Activated CD4-positive, alpha-beta T cell treated with anti-CD3 and anti-CD28 coated beads for 1 hour (primary cell): Measurements from ENCODE around the gene RPL15.
"Not testable (repeated sequence)": the region's sequence is repeated elsewhere in the genome, so short reads cannot be mapped to it uniquely, and the experiment has no call there.

Source experiments
- DNase-seq: peaks from one replicate; pipeline ENCODE4 v3.0.0-alpha.2; 2020

RPL15 gene

DNA sequence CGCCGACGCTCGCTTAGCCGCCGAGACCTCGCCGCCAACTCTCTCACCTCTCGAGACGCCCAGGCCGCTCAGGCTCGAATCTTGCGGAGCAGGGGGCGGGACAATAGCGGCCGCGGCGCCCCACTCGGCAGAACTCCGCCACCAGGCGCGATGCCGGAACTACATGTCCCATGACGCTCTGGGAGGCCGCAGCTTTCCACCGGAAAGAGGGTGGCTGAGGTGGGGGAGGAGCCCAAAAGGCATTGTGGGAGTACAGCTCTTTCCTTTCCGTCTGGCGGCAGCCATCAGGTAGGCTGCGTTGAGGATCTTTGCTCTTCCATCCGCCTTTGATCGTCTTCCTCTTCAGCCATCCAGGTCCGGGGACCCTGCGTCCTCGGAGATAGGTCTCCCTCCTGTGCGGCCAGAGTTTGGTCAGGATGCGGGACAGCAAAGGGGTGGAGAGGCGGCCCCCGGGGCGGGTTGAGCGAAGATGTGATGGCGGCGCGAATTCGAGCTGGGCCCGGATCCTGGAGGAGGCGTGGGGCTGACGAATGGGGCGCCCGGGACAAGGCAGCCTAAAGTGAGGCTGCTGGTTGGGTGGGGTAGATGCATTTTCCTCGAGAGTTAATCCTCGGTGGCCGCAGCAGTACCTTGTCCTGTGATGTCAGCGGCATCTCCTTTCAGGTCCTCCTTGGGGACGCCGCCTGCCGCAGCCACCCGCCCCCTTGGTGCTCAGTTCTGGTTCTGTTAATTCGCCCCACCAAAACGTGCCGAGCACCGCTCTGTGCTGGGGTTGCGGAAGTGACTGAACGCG is at the start of gene RPL15, which contains the start of gene NKIRAS1:
RPL15 (plus strand) TSS at position 247 of the 793 bp plus-strand sequence. CDS start 728 bp downstream, outside the sequence.
NKIRAS1 (minus strand) TSS at position 105 of the 793 bp plus-strand sequence. CDS start 6,086 bp downstream, outside the sequence.
- peak; percentile 96 for DNase-seq

DNA sequence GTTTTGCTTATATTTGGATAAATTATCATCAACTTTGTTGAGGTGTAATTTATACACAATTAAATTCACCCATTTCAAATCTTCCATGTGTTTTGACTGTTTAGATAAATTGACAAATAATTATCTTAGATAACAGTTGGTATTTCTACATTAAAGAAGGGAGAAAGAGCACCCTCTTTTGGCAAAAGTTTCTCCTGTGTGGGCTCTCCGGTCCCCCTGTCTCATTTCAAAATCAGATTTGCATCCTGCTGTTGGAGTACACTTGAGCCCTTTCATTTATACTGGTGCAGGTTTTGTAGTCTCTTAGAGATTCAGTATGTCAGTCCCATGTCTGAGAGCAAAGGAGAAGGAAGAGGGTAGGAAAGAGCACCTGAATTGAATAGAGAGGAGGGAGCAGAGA is 49.5 kb upstream of the RPL15 start:
- DNase-seq = no peak

DNA sequence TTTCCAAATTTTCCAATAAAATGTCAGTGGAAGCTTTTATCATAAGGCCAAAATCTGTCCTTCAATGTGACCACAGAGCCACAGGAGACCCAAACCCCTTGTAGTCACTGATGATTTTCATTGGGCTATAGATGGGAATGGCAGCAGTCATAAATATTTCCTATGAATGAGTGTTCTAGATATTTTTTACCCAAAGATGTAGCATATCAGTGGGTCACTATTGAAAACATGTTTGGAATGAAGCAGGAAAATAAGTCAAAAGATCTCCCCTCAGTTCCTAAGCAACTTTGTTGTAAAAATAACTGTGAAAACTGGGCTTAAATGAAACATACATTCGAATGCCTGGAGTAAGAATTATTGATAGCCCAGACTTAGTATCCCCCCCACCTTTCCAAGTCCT is 49.1 kb upstream of the RPL15 start:
- DNase-seq = no peak

DNA sequence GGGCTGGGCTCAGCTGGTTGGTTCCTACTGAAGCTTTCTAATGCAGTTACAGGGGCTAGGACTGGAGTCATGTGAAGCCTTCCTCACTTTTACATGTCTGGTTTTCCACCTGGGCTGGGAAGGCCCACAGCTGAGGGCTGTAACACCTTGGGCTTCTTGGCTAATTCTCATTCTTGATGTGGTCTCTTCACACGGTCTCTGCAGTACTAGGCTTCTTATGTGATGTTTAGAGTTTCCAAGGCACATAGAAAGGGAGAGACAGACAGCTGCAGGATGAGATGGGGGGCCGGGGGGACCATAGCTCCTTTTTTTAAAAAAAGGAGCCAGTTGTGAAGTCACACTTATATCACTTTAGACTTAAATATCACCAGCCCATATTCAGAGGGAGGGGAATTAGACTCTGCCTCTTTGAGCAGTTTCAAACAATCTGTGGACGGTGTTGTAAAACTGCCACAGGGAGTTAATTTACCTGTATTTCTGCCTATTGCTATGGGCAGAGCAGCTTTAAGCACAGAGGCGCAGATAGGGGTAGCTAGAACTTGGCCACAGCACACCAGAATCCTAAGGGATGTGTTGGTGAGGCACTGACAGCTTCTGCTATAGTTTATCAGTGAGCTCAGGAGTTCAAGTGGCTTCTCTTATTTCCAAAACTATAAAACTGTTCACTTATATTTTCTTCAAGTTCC is 46.8 kb upstream of the RPL15 start:
- no peak for DNase-seq

DNA sequence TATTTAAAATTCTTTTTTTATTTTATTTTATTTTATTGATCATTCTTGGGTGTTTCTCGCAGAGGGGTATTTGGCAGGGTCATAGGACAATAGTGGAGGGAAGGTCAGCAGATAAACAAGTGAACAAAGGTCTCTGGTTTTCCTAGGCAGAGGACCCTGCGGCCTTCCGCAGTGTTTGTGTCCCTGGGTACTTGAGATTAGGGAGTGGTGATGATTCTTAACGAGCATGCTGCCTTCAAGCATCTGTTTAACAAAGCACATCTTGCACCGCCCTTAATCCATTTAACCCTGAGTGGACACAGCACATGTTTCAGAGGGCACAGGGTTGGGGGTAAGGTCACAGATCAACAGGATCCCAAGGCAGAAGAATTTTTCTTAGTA is 46.3 kb upstream of the RPL15 start:
- not testable (repeated sequence) for DNase-seq

DNA sequence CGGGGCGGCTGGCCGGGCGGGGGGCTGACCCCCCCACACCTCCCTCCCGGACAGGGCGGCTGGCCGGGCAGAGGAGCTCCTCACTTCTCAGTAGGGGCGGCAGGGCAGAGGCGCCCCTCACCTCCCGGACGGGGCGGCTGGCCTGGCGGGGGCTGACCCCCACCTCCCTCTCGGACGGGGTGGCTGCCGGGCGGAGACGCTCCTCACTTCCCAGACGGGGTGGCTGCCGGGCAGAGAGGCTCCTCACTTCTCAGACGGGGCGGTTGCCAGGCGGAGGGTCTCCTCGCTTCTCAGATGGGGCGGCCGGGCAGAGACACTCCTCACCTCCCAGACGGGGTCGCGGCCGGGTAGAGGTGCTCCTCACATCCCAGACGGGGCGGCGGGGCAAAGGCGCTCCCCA is 45.6 kb upstream of the RPL15 start:
- DNase-seq = not testable (repeated sequence)

DNA sequence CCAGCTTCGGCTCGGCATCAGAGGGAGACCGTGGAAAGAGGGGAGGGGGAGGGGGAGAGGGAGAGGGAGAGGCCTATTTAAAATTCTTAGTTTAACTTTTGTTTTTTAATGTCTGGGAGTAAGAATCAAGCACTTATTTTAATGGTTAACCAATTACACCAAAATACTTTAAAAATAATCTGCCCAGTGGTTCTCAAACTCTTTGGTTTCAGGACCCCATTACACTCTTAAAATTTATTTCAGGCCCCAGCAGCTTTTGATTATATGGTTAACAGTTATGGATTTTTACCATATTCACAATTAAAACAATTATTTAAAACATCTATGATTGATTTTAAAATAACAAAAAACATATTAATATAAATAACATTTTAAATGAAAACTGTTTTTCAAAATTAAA is 44.6 kb upstream of the RPL15 start:
- DNase-seq = no peak

DNA sequence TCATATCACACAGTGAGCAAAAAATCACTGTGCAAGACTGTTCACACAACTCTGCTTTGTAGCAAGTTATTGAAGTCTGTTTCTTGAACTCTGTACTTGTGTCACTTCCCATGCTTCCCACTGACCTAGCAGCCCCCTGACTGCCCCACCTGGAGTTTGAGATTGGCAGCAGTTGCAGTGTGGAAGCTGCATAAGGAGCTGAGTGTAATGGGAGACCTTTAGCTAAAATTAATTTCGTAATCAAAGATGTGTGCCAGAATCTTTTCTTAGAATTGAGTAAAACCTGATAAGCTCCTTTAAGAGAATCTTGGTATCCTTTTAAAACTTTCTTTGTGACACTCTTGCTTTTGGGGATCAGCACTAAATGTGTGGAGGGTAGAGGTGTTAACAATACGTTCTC is 43.0 kb upstream of the RPL15 start:
- no peak for DNase-seq

DNA sequence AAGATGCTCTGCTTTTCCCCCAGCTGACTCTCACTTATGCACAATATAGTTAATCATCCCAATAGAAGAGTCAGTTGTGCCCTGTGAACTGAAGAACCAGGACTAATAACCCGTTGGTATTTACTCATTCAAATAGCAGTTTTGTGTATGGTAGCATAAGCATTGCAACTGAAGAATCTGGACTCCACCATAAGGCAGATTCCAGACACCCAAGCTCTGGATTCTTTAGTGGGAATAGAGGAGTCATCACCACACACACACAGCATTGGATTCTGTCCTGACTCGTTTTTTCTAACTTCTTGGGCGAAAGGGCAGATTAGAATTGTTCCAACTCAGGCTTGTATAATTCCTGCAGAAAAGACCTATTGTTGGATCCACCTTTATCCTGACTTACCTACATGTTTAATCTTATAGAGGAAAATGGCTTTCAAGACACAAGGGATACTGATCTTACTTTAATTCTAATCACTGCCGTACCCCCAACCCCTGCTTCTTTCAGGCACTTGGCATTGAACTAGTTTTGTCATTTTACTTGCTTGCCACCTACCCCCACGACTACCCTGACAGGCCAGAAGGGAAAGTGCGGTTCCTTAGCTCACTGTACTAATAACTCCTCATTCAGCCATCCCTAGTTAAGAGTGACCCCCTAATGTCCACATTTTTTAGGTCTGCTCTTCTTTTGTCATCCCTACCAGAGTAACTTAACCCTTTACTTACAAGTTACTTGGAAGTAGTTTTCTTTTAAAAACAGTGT is 42.4 kb upstream of the RPL15 start:
- DNase-seq = no peak

DNA sequence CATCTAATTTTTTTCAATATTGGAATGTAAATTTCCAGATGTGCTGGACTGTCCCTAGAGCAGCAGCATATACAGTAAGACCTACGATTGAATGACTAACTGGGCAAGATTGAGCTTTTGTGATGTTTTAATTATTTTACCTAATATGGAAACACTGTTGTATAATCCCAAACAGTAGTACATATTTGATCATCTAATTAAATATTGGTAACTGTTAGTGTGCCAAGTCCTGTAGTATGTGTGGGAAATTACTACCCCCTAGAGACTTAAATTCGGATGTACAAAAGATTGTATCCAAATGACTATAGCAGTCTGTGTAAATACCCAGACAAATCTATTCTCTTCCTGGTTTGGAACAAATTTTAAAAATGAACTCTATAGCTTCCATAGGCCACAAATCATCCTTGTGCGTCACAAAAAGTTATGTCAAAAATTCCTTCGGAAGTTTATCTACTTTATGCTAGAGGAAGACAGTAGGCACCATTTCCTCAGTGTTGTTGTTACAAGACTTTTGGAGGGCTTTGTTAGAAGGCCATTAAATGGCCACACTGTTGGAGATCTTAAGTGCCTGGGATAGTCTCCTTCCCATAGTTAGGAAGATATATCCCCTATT is 41.7 kb upstream of the RPL15 start:
- no peak for DNase-seq

DNA sequence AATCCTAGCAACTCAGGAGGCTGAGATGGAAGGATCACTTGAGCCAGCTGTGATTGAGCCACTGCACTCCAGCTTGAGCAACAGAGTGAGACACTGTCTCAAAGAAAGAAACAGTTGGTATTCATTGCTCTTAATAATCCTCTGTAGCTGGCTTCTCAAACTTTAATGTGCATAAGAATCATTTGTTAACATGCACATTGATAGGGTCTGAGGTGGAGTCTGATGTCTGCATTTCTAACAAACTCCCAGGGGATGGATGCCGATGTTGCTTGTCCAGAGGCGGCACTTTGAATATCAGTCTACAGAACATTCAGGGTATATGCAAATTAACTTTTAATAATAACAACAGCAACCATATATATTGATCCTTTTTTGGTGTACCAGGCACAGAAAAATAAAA is 40.0 kb upstream of the RPL15 start:
- DNase-seq = no peak

DNA sequence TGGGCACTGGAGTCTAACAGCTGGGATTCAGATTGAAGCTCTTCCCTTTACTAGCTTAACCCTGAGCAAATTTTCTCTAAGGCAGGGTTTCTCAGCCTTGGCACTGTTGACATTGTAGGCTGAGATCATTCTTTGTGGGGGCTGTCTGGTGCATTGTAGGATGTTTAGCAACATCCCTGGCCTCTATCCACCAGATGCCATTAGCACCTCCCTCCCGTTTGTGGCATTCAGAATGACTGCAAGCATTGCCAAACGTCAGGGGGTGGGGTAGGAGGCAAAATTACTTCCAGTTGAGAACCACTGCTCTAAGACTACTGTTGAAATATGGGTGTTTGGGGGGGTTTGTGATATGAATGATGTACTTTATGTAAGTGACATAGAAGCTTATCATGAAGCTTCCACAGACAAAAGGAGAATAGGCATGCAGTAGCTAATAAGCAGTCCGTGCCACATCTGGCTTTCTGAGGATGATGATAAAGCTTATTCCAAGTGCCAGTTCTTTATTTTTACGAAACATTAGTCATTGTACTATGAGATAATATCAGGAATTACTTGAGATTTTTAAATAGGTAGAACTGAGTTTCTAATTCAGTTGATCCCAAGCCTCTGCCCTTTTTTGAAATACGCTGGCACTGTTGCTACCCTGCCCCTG is 39.5 kb upstream of the RPL15 start:
- no peak for DNase-seq

DNA sequence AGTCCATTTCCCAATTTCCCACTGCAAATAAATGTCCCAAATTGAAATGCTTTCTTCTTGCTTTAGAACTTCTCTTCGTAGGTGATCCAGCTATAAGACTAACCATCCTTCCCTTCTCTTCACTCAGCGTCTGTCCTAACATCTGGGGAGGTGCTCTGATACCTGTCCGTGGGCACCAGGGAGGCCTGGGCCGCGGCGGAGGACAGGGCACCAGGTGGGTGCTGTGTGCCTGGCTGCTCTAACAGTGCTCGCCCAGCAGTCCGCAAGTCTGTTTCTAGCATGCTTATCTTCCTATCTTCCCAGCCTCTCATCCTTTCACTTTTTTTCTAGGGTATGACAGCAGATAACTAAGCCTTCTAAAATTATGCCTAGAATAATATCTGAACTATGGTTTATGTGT is 37.4 kb upstream of the RPL15 start:
- DNase-seq = no peak

DNA sequence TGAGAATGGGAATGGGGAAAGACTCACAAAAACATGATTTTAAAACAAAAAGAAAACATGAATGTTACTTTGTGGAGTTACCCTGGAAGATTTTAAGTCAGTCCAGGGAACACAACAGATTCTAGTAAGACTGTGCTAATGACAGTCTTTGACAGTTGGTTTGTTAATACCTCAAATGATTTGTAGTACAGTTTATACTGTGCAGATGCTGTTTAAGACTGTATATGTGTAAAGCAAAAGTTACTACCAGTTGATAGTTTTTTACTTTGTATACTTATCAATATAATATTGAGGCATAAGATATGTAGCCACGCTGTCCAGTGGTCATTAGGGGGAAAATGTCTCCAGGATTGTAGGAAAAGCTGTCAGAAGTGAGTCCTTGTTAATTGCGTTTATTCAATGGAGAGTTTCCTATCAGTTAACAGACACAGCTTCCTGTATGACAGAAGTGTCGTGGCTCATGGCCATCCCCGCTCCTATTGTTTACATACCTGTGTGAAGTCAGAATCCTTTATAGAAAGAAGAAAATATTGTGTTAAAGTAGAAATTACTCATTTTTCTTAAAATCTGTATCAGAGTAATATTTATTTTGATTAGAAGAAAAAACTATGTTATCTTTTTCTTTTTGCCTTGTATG is 36.1 kb upstream of the RPL15 start:
- no peak for DNase-seq

DNA sequence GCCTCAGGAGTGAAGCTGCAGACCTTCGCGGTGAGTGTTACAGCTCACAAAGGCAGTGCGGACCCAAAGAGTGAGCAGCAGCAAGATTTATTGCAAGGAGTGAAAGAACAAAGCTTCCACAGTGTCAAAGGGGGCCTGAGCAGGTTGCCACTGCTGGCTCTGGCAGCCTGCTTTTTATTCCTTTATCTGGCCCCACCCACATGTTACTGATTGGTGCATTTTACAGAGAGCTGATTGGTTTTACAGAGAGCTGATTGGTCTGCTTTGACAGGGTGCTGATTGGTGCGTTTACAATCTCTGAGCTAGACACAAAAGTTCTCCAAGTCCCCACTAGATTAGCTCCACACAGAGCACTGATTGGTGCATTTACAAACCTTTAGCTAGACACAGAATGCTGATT is 34.9 kb upstream of the RPL15 start:
- not testable (repeated sequence) for DNase-seq

DNA sequence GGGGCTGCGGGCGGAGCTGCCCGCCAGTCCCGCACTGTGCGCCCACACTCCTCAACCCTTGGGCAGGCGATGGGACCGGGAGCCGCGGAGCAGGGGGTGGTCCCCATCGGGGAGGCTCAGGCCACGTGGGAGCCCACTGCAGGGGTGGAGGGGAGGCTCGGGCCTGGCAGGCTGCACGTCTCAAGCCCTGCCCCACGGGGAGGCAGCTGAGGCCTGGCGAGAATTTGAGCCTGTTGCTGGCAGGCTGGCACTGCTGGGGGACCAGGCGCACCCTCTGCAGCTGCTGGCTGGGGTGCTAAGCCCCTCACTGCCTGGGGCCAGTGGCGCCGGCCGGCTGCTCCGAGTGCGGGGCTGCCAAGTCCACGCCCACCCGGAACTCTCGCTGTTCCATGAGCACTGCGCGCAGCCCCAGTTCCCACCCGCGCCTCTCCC is 34.4 kb upstream of the RPL15 start:
- no peak for DNase-seq

DNA sequence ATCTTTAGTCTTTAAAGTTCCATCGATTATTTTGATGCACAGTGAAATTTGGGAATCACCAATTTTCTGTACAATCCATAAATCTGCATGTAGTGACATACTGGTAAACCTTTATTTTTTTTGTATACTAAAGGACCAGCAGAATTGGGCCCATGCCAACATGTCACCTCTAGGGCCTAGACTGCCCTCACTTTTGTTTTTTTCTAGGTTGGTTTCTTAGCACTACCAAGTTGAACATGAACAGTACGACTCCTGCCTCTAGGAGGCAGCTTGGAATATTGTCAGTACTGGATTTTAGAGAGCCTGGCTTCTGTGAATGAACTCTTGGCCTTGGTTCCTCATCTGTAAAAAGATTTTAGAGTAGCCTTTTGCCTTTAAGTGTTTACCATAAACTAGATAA is 32.5 kb upstream of the RPL15 start:
- no peak for DNase-seq

DNA sequence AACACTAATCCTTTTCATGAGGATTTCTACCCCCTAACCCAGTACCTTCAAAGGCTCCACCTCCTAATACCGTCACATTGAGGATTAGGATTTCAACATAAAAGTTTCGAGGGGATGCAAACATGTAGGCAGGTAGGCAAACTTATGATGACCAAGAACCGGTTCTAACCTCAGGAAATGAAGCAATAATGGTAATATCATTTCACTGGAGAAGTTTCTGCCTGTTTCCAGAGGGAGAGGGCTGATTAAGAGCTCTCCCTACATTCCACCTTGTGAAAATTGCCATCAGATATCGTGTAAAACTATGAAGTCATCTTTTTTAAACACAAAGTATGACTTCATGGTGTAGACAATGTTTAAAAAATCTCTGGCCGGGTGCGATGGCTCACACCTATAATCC is 31.7 kb upstream of the RPL15 start:
- DNase-seq = no peak

DNA sequence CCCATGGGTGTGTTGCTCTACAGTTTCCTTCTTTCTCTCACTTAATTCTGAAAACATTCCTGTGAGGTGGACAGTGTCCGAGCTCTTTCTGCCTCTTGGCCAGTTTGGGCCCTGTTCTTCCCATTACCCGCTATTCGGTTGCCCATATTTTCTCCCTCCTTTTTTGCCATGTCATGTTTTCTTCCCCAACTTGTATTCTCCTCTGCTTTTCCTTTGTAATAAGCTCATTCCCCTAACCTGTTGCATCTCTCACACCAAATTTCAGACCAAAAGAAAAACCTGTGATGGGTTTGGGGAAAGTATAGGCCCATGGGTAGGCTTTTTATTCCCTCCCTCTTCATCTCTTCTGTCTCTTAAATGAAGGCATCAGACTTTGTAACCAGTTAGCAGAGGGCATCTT is 30.6 kb upstream of the RPL15 start:
- no peak for DNase-seq

DNA sequence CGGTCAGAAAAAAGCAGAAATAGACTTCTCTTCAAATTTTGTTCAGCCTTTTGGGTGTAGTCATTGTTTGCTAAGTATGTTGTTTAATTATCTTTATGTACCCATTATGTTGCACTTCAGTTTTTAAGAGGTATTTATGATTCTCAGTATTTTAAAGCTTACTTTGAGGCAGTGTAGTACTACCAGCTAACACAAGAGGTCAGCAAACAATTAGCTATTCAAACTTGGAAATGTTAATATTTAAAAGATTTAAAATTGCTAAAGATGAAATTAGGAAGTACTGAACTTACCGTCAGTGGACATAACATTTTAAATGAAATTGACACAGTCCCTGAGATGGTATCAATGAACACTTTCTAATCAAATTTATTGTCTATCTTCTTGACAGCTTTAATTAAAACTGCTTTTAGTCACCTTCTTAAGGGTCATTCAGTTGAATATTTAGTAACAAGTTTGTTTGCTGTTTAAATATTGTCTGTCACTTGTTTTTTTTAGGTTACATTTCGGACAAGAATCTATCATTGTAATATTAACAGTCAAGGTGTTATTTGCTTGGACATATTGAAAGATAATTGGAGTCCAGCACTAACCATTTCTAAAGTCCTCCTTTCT is 28.2 kb upstream of the RPL15 start:
- no peak for DNase-seq

DNA sequence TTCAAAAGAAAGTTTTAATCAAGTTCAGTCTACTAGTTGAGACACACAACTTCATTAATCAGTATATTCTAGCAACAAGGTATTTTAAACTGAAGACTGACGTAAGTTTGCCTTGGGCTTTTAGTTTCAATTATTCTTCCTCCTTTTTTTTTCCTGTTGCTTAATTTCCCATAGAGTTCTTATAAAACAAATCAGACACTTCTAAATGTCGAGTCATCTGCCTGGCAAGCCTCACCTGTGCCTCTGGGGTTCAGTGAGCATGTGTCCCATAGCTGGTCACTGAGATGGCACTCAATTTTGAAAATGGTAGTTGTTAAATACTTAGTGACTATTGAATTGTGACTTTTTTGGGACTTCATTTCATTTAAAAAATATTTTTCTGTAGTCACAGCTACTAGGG is 27.5 kb upstream of the RPL15 start:
- no peak for DNase-seq

DNA sequence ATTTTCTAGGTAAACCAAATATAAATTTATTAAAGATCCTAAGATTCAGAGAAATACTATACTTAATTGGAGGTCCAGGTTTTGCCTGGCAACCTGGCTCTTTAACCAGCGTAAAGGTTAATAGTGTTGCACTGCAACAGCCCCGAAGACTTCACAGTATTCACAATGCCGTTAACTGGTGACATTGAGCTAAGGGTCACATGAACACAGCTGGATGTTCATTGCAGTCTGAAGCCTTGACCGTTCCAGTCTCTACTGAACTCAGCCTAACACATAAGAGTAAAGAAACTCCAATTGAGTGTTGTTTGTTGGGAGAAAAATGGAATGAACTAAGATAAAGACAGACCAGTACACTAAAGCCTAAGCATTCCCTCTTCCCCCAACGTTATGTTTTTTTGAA is 27.0 kb upstream of the RPL15 start:
- no peak for DNase-seq
